HG03558 (cell line): ENCODE measurements around the gene MAPKAP1.

Experiments used
- ATAC-seq: cut with Tn5 transposase; IDR thresholded peaks from one replicate; pipeline ENCODE4 v1.9.1; 2021; ENCODE audit warnings: moderate number of reproducible peaks; ENCODE audit not compliant: unreplicated experiment; ENCODE audit errors: extremely low read depth

The MAPKAP1 gene

GRCh38 chr9:125470189-125470588 is 236.8 kb downstream of the MAPKAP1 start:
- ATAC-seq, result no peak

- ATAC-seq, result no peak
Observed at GRCh38 chr9:125468646-125469045, 238.4 kb downstream of the MAPKAP1 start.

- ATAC-seq, result no peak
Observed at GRCh38 chr9:125467116-125467740, 239.8 kb downstream of the MAPKAP1 start.

GRCh38 chr9:125466411-125466810 is 240.6 kb downstream of the MAPKAP1 start:
- no peak for ATAC-seq

GRCh38 chr9:125464591-125465385 is 242.2 kb downstream of the MAPKAP1 start:
- no peak for ATAC-seq

GRCh38 chr9:125463926-125464325 is 243.1 kb downstream of the MAPKAP1 start:
- no peak for ATAC-seq

- ATAC-seq, result no peak
Observed at GRCh38 chr9:125462861-125463291, 244.1 kb downstream of the MAPKAP1 start.

GRCh38 chr9:125461636-125462190 is 245.3 kb downstream of the MAPKAP1 start:
- ATAC-seq, result no peak

- no peak for ATAC-seq
Observed at GRCh38 chr9:125460883-125461635, 245.9 kb downstream of the MAPKAP1 start.

GRCh38 chr9:125460346-125460745 is 246.7 kb downstream of the MAPKAP1 start:
- no peak for ATAC-seq

- no peak for ATAC-seq
Observed at GRCh38 chr9:125457357-125457756, 249.7 kb downstream of the MAPKAP1 start.

- no peak for ATAC-seq
Observed at GRCh38 chr9:125455876-125456275, 251.1 kb downstream of the MAPKAP1 start.

- ATAC-seq, result no peak
Observed at GRCh38 chr9:125455132-125455531, 251.9 kb downstream of the MAPKAP1 start.

- no peak for ATAC-seq
Observed at GRCh38 chr9:125447202-125447802, 259.7 kb downstream of the MAPKAP1 start.

- ATAC-seq, result peak; percentile 93
Observed at GRCh38 chr9:125446561-125447094, 260.4 kb downstream of the MAPKAP1 start.

- ATAC-seq, result no peak
Observed at GRCh38 chr9:125444956-125445506, 262.0 kb downstream of the MAPKAP1 start.

GRCh38 chr9:125444166-125444565 is 262.8 kb downstream of the MAPKAP1 start:
- no peak for ATAC-seq

- ATAC-seq, result no peak
Observed at GRCh38 chr9:125443367-125443766, 263.6 kb downstream of the MAPKAP1 start.

- no peak for ATAC-seq
Observed at GRCh38 chr9:125442452-125442851, 264.6 kb downstream of the MAPKAP1 start.

- no peak for ATAC-seq
Observed at GRCh38 chr9:125440411-125440810, 266.6 kb downstream of the MAPKAP1 start.
